GM19324 (cell line): ENCODE data around the gene PCDH9.

ENCODE experiments used
- ATAC-seq: cut with Tn5 transposase; IDR thresholded peaks from one replicate; pipeline ENCODE4 v1.9.1; 2021; ENCODE audit warnings: mild to moderate bottlenecking, moderate library complexity; ENCODE audit not compliant: unreplicated experiment, low FRiP score

PCDH9 gene

GRCh38 chr13:67094952-67095351 lies 135.2 kb downstream of the PCDH9 start:
- no peak for ATAC-seq

GRCh38 chr13:67094078-67094477 lies 136.1 kb downstream of the PCDH9 start:
- no peak for ATAC-seq

GRCh38 chr13:67091603-67092002 lies 138.5 kb downstream of the PCDH9 start:
- no peak for ATAC-seq

GRCh38 chr13:67090856-67091255 lies 139.3 kb downstream of the PCDH9 start:
- ATAC-seq = no peak

- ATAC-seq = no peak
Observed at GRCh38 chr13:67087527-67087926, 142.6 kb downstream of the PCDH9 start.

GRCh38 chr13:67086260-67086659 lies 143.9 kb downstream of the PCDH9 start:
- no peak for ATAC-seq

- ATAC-seq = no peak
Observed at GRCh38 chr13:67084066-67084465, 146.1 kb downstream of the PCDH9 start.

GRCh38 chr13:67083519-67083918 lies 146.6 kb downstream of the PCDH9 start:
- no peak for ATAC-seq

GRCh38 chr13:67080351-67080750 lies 149.8 kb downstream of the PCDH9 start:
- ATAC-seq = no peak

- no peak for ATAC-seq
Observed at GRCh38 chr13:67078062-67078461, 152.1 kb downstream of the PCDH9 start.

GRCh38 chr13:67077132-67077531 lies 153.0 kb downstream of the PCDH9 start:
- no peak for ATAC-seq

GRCh38 chr13:67076378-67076777 lies 153.8 kb downstream of the PCDH9 start:
- no peak for ATAC-seq

- no peak for ATAC-seq
Observed at GRCh38 chr13:67075239-67075638, 154.9 kb downstream of the PCDH9 start.

GRCh38 chr13:67071918-67072598 lies 158.1 kb downstream of the PCDH9 start:
- no peak for ATAC-seq

GRCh38 chr13:67070306-67070705 lies 159.8 kb downstream of the PCDH9 start:
- ATAC-seq = no peak

- ATAC-seq = no peak
Observed at GRCh38 chr13:67069117-67069767, 160.9 kb downstream of the PCDH9 start.

GRCh38 chr13:67064920-67065319 lies 165.2 kb downstream of the PCDH9 start:
- no peak for ATAC-seq

GRCh38 chr13:67063036-67063435 lies 167.1 kb downstream of the PCDH9 start:
- ATAC-seq = no peak

GRCh38 chr13:67062160-67062559 lies 168.0 kb downstream of the PCDH9 start:
- no peak for ATAC-seq

GRCh38 chr13:67061750-67062149 lies 168.4 kb downstream of the PCDH9 start:
- ATAC-seq = no peak

GRCh38 chr13:67052550-67053490 lies 177.3 kb downstream of the PCDH9 start:
- no peak for ATAC-seq
